Neural progenitor cell (in vitro differentiated cells): Measurements from ENCODE around the gene CRIM1. TPM values are rescaled to one million over a fixed set of nuclear protein-coding genes. Genes with fewer than 3 reads are reported as not detected.

Experiments
- DNase-seq: peaks from one replicate; pipeline ENCODE4 v3.0.0-alpha.2; 2016; ENCODE audit warnings: low spot score
- H2AFZ ChIP-seq: fragments of 200-600 bp; sonication (generic); replicated peaks from 2 replicates; pipeline ENCODE4 v1.6.1; 2016; ENCODE audit warnings: antibody characterized with exemption
- H3F3A ChIP-seq: fragments of 200-600 bp; sonication (generic); 2 replicates; pipeline ENCODE4 v1.6.1; 2016; ENCODE audit warnings: antibody characterized with exemption, low read depth
- H3K27ac ChIP-seq: fragments of 200-600 bp; sonication (generic); 2 replicates; pipeline ENCODE4 v1.5.1; 2016; ENCODE audit warnings: mild to moderate bottlenecking
- H3K27me3 ChIP-seq: fragments of 200-600 bp; sonication (generic); 2 replicates; pipeline ENCODE4 v1.6.1; 2016; ENCODE audit warnings: mild to moderate bottlenecking, moderate library complexity
- H3K36me3 ChIP-seq: fragments of 200-600 bp; sonication (generic); 2 replicates; pipeline ENCODE4 v1.5.1; 2016
- H3K4me1 ChIP-seq: fragments of 200-600 bp; sonication (generic); 2 replicates; pipeline ENCODE4 v1.6.1; 2016; ENCODE audit warnings: mixed run types
- H3K4me2 ChIP-seq: fragments of 200-600 bp; sonication (generic); 2 replicates; pipeline ENCODE4 v1.6.1; 2016
- H3K4me3 ChIP-seq: fragments of 200-600 bp; sonication (generic); 2 replicates; pipeline ENCODE4 v1.5.1; 2016
- H3K79me2 ChIP-seq: fragments of 200-600 bp; sonication (generic); 2 replicates; pipeline ENCODE4 v1.6.1; 2016; ENCODE audit warnings: low read depth
- H3K9ac ChIP-seq: fragments of 200-600 bp; sonication (generic); 2 replicates; pipeline ENCODE4 v1.6.1; 2016
- H3K9me3 ChIP-seq: fragments of 200-600 bp; sonication (generic); 2 replicates; pipeline ENCODE4 v1.5.1; 2016; ENCODE audit warnings: low read depth
- H4K20me1 ChIP-seq: fragments of 200-600 bp; sonication (generic); 2 replicates; pipeline ENCODE4 v1.6.1; 2016; ENCODE audit warnings: low read depth
- H3K27ac Mint-ChIP-seq: 3 replicates; pipeline ENCODE4 v1.8.0; 2021; ENCODE audit warnings: mixed read lengths
- H3K27me3 Mint-ChIP-seq: 2 replicates; pipeline ENCODE4 v1.8.0; 2022; ENCODE audit warnings: low read depth, mild to moderate bottlenecking, inconsistent platforms, moderate library complexity, mixed read lengths; ENCODE audit not compliant: insufficient read depth
- H3K36me3 Mint-ChIP-seq: 3 replicates; pipeline ENCODE4 v1.8.0; 2021; ENCODE audit warnings: mixed read lengths
- H3K4me1 Mint-ChIP-seq: 3 replicates; pipeline ENCODE4 v1.8.0; 2021; ENCODE audit warnings: mixed read lengths
- H3K4me3 Mint-ChIP-seq: 3 replicates; pipeline ENCODE4 v1.8.0; 2021; ENCODE audit warnings: mild to moderate bottlenecking, moderate library complexity, mixed read lengths
- H3K9me3 Mint-ChIP-seq: 3 replicates; pipeline ENCODE4 v1.8.0; 2020; ENCODE audit warnings: mixed read lengths
- CTCF ChIP-seq: fragments of 200-600 bp; sonication (generic); IDR thresholded peaks from 2 replicates; pipeline ENCODE4 v1.5.1; 2017; ENCODE audit warnings: antibody characterized with exemption, mild to moderate bottlenecking
- EZH2 ChIP-seq: fragments of 200-600 bp; sonication (generic); IDR thresholded peaks from 2 replicates; pipeline ENCODE4 v1.6.1; 2017; ENCODE audit warnings: antibody characterized with exemption, mild to moderate bottlenecking, moderate library complexity
- EZH2phosphoT487 ChIP-seq: fragments of 200-600 bp; sonication (generic); IDR thresholded peaks from 2 replicates; pipeline ENCODE4 v1.6.1; 2017; ENCODE audit warnings: antibody characterized with exemption
- total RNA-seq: library from RNA; depleted of rRNA; stranded (reverse); fragments of >200 nt; gene quantifications from 2 replicates; pipeline ENCODE4 v1.2.3, GENCODE V29; 2015; ENCODE audit warnings: low replicate concordance

The CRIM1 gene
- total RNA-seq, 1 donor from 2014 or later = 4.9 TPM

GRCh38 chr2:36376992-36377738 lies 21.6 kb downstream of the CRIM1 start:
- H3K27ac ChIP-seq = no peak overlapping the region
- peaks cover 11% of the 10 kb centered on the region for H4K20me1 ChIP-seq
- no peaks in the 10 kb centered on the region for H3K27me3 ChIP-seq
- Mint-ChIP-seq H3K4me3 (no peak overlapping the region), H3K27me3 (no peaks in the 10 kb centered on the region), H3K4me1 (peaks cover 25% of the 10 kb centered on the region), H3K36me3 (peaks cover 23% of the 10 kb centered on the region), H3K9me3 (no peaks in the 10 kb centered on the region), H3K27ac (no peak overlapping the region)
- no peak for TF ChIP-seq EZH2phosphoT487
- TF ChIP-seq EZH2 = no peak
- no peak for TF ChIP-seq CTCF
- DNase-seq = no peak
- no peak overlapping the region for H2AFZ ChIP-seq
- no peak overlapping the region for H3K4me3 ChIP-seq
- H3K9me3 ChIP-seq = no peaks in the 10 kb centered on the region
- H3K9ac ChIP-seq = no peak overlapping the region
- H3K4me2 ChIP-seq = no peak overlapping the region
- H3K36me3 ChIP-seq = no peaks in the 10 kb centered on the region
- peaks cover 28% of the 10 kb centered on the region for H3K4me1 ChIP-seq
- peaks cover 57% of the 10 kb centered on the region for H3K79me2 ChIP-seq
- no peaks in the 10 kb centered on the region for H3F3A ChIP-seq

- Histone ChIP-seq H3K4me2 (no peak overlapping the region), H3K79me2 (peaks cover 39% of the 10 kb centered on the region), H3K4me1 (peaks cover 25% of the 10 kb centered on the region)
Observed at GRCh38 chr2:36379710-36380448, 24.3 kb downstream of the CRIM1 start.

More at GRCh38 chr2:36379710-36380448, 24.3 kb downstream of the CRIM1 start:
- H3K36me3 ChIP-seq = no peaks in the 10 kb centered on the region
- Mint-ChIP-seq H3K27me3 (no peaks in the 10 kb centered on the region), H3K9me3 (no peaks in the 10 kb centered on the region), H3K4me3 (no peak overlapping the region), H3K36me3 (peaks cover 15% of the 10 kb centered on the region), H3K4me1 (peaks cover 33% of the 10 kb centered on the region), H3K27ac (no peak overlapping the region)
- H4K20me1 ChIP-seq = peaks cover 11% of the 10 kb centered on the region
- H3K9me3 ChIP-seq = no peaks in the 10 kb centered on the region
- H3F3A ChIP-seq = no peaks in the 10 kb centered on the region
- no peak overlapping the region for H3K4me3 ChIP-seq
- TF ChIP-seq CTCF = no peak
- TF ChIP-seq EZH2phosphoT487 = no peak
- no peak for TF ChIP-seq EZH2
- H3K9ac ChIP-seq = no peak overlapping the region
- no peak for DNase-seq
- no peaks in the 10 kb centered on the region for H3K27me3 ChIP-seq
- H2AFZ ChIP-seq = no peak overlapping the region
- H3K27ac ChIP-seq = no peak overlapping the region
